Measurements from ENCODE around the gene GLIPR2.
"Not testable (repeated sequence)": the region's sequence is repeated elsewhere in the genome, so short reads cannot be mapped to it uniquely, and the experiment has no call there.

The GLIPR2 gene

GRCh38 chr9:36144309-36145232, 8.0 kb downstream of the GLIPR2 start:
- DNase-seq (ENCODE audit: low spot score), result peak; percentile 2

- DNase-seq (ENCODE audit: low spot score), result no peak
Observed at GRCh38 chr9:36145970-36146369, 9.4 kb downstream of the GLIPR2 start.

GRCh38 chr9:36146651-36147050, 10.1 kb downstream of the GLIPR2 start:
- no peak for DNase-seq (ENCODE audit: low spot score)

GRCh38 chr9:36147441-36148175, 11.1 kb downstream of the GLIPR2 start:
- DNase-seq (ENCODE audit: low spot score), result no peak

- peak; percentile 95 for DNase-seq (ENCODE audit: low spot score)
Observed at GRCh38 chr9:36148311-36149051, 11.9 kb downstream of the GLIPR2 start.

GRCh38 chr9:36149197-36149596, 12.7 kb downstream of the GLIPR2 start:
- peak; percentile 72 for DNase-seq (ENCODE audit: low spot score)

GRCh38 chr9:36150574-36151315, 14.2 kb downstream of the GLIPR2 start:
- DNase-seq (ENCODE audit: low spot score), result no peak

GRCh38 chr9:36151316-36152210, 15.0 kb downstream of the GLIPR2 start:
- DNase-seq (ENCODE audit: low spot score), result no peak

GRCh38 chr9:36152741-36153438, 16.4 kb downstream of the GLIPR2 start:
- no peak for DNase-seq (ENCODE audit: low spot score)

GRCh38 chr9:36153746-36154145, 17.2 kb downstream of the GLIPR2 start:
- no peak for DNase-seq (ENCODE audit: low spot score)

- DNase-seq (ENCODE audit: low spot score), result peak; percentile 57
Observed at GRCh38 chr9:36154331-36154952, 17.9 kb downstream of the GLIPR2 start.

GRCh38 chr9:36156116-36156515, 19.6 kb downstream of the GLIPR2 start:
- no peak for DNase-seq (ENCODE audit: low spot score)

- DNase-seq (ENCODE audit: low spot score), result no peak
Observed at GRCh38 chr9:36158122-36158521, 21.6 kb downstream of the GLIPR2 start.

GRCh38 chr9:36158917-36159316, 22.4 kb downstream of the GLIPR2 start:
- peak; percentile 58 for DNase-seq (ENCODE audit: low spot score)

- not testable (repeated sequence) for DNase-seq (ENCODE audit: low spot score)
Observed at GRCh38 chr9:36159509-36159908, 23.0 kb downstream of the GLIPR2 start.

GRCh38 chr9:36160126-36160525, 23.6 kb downstream of the GLIPR2 start:
- DNase-seq (ENCODE audit: low spot score), result not testable (repeated sequence)

- peak; percentile 45 for DNase-seq (ENCODE audit: low spot score)
Observed at GRCh38 chr9:36161187-36161586, 24.7 kb downstream of the GLIPR2 start.

- DNase-seq (ENCODE audit: low spot score), result no peak
Observed at GRCh38 chr9:36162211-36162738, 25.7 kb downstream of the GLIPR2 start.

All from AG20443 (cell line).